Memory B cell (primary cell): Measurements from ENCODE around the gene TMEM63B.

Source experiments
- ATAC-seq: fragments of 150-1000 bp; cut with Tn5 transposase; 2 replicates; pipeline ENCODE4 v1.10.0; 2021; ENCODE audit warnings: low read depth, mild to moderate bottlenecking, moderate library complexity
- DNase-seq, 2 donors: peaks; one replicate each; pipeline ENCODE4 v3.0.0; 2022; ENCODE audit warnings: low spot score in 2 of 2
- H3K27ac Mint-ChIP-seq: one replicate; pipeline ENCODE4 v1.8.0; 2022; ENCODE audit warnings: mild to moderate bottlenecking, moderate library complexity, mixed read lengths
- H3K27me3 Mint-ChIP-seq: one replicate; pipeline ENCODE4 v1.8.0; 2022; ENCODE audit warnings: mixed read lengths
- H3K36me3 Mint-ChIP-seq: one replicate; pipeline ENCODE4 v1.8.0; 2022; ENCODE audit warnings: mild to moderate bottlenecking, mixed read lengths
- H3K4me1 Mint-ChIP-seq: one replicate; pipeline ENCODE4 v1.8.0; 2022; ENCODE audit warnings: mixed read lengths
- H3K4me3 Mint-ChIP-seq: one replicate; pipeline ENCODE4 v1.8.0; 2022; ENCODE audit warnings: mild to moderate bottlenecking, moderate library complexity, mixed read lengths
- H3K9me3 Mint-ChIP-seq: one replicate; pipeline ENCODE4 v1.8.0; 2022; ENCODE audit warnings: mixed read lengths

TMEM63B gene

DNA sequence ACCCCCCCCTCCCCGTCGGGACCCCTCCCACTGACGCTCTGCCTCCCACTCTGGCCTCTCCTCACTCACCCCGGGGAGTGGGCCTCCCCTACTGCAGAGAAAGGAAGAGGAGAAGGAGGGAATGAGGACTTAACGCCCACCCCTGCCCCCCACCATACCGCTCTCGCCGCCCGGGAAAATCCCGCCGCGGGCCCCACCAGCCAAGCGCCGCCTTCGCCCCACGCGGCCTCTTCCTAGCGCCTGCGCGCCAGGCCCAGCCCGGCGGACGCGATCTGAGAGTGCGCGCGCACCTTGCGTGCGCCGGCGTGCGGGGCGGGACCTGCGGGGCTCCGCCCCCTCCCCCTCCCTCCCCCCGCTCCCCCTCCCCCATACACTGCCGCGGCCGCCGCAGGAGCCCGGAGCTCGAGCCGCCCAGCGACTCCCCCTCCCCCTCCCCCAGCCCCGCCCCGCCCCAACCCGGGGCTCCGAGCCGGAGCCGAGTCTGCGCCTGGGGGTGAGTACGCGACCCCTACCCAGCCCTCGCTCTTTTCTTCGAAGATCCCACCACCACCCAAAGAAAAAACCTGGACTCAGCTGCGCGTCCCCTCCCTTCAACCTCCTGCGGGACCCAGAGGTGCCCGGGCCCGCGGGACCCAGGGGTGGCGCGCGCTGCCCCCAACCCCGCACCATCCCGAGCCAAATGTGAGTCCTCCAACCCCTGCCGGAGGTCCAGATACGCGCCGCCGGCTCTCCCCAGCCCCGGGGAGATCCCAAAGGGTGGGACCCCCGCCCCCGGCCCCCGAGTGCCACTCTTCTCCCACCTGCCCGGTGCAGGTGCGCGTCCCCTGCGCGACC, at the start of gene TMEM63B, which contains the start of gene MRPL14:
TSS of gene TMEM63B (plus strand) at position 369 of the 834 bp plus-strand sequence. CDS start 7,031 bp downstream, outside the sequence.
TSS of gene MRPL14 (minus strand) at position 267 of the 834 bp plus-strand sequence. CDS start 10,841 bp downstream, outside the sequence.
- Mint-ChIP-seq H3K27me3 (no peaks in the 10 kb centered on the region), H3K36me3 (peaks cover 3% of the 10 kb centered on the region), H3K27ac (peak within 1 kb of the TSS; percentile 98), H3K4me1 (peaks cover 44% of the 10 kb centered on the region), H3K4me3 (peak within 1 kb of the TSS; percentile 96), H3K9me3 (no peaks in the 10 kb centered on the region)
- DNase-seq (peak; percentile 87 to 94), ATAC-seq (peak; percentile 90)

GRCh38 chr6:44078219-44078826, 49.0 kb upstream of the TMEM63B start:
- Mint-ChIP-seq H3K27me3 (peaks cover 7% of the 10 kb centered on the region), H3K4me3 (no peak overlapping the region), H3K9me3 (no peaks in the 10 kb centered on the region), H3K27ac (no peak overlapping the region), H3K4me1 (peaks cover 12% of the 10 kb centered on the region), H3K36me3 (no peaks in the 10 kb centered on the region)
- ATAC-seq (no peak), DNase-seq (no peak)

- Mint-ChIP-seq H3K27ac (no peak overlapping the region), H3K27me3 (peaks cover 7% of the 10 kb centered on the region), H3K4me1 (peaks cover 10% of the 10 kb centered on the region), H3K9me3 (no peaks in the 10 kb centered on the region), H3K4me3 (no peak overlapping the region), H3K36me3 (no peaks in the 10 kb centered on the region)
- DNase-seq, result peak; percentile 78 to 81
- peak; percentile 61 for ATAC-seq
These were observed 48.3 kb upstream of the TMEM63B start for GRCh38 chr6:44078827-44079671.

DNA sequence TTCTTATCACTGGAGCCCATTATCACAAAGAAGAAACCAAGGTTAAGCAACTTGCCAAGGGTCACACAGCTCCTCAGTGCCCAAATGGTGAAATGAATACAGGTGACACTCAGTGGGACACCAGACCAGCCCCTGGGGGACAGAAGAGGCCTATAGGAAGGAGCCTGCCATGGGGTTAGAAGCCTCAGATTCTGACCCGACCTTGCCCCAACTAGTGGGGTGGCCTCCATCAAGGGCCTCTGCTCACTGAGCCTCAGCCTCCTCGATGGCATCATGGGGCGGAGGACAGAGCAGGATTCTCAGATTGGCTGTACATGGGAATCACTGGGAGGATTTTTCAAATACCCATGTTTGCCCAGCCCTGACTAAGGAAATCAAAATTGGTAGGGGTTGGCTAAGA, 47.7 kb upstream of the TMEM63B start:
- Mint-ChIP-seq H3K4me3 (no peak overlapping the region), H3K9me3 (no peaks in the 10 kb centered on the region), H3K36me3 (no peaks in the 10 kb centered on the region), H3K4me1 (peaks cover 4% of the 10 kb centered on the region), H3K27me3 (peaks cover 4% of the 10 kb centered on the region), H3K27ac (no peak overlapping the region)
- DNase-seq (no peak), ATAC-seq (no peak)

GRCh38 chr6:44080561-44081521, 46.5 kb upstream of the TMEM63B start:
- DNase-seq, result no peak
- Mint-ChIP-seq H3K4me3 (no peak overlapping the region), H3K36me3 (no peaks in the 10 kb centered on the region), H3K27me3 (peaks cover 4% of the 10 kb centered on the region), H3K4me1 (peaks cover 3% of the 10 kb centered on the region), H3K27ac (no peak overlapping the region), H3K9me3 (no peaks in the 10 kb centered on the region)
- ATAC-seq, result no peak

GRCh38 chr6:44081753-44082152, 45.6 kb upstream of the TMEM63B start:
- no peak overlapping the region for H3K27ac Mint-ChIP-seq
- ATAC-seq, result no peak
- H3K36me3 Mint-ChIP-seq, result no peaks in the 10 kb centered on the region
- H3K4me3 Mint-ChIP-seq, result no peak overlapping the region
- H3K4me1 Mint-ChIP-seq, result peaks cover 3% of the 10 kb centered on the region
- H3K27me3 Mint-ChIP-seq, result peaks cover 4% of the 10 kb centered on the region
- DNase-seq, result no peak
- no peaks in the 10 kb centered on the region for H3K9me3 Mint-ChIP-seq

DNA sequence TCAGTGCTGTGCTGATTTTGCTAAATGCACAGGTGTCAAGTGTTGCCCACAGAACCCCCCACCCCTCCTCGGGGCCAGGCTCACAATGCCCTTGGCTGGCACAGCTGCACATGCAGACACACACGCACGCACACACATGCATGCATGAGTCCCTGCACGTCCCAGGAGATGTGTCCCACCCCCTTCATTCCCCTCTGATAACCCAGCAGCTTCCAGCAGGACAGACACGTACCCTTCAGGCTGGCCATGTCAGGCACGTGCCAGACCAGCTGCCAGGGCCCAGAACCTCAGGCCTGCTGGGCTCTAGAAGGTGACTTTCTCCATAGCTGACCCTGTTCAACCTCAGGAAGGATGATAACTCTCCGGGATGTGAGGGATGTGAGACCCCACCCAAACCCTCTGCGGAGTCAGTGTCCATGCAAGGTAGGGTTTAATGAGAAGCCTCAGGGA, 44.5 kb upstream of the TMEM63B start:
- no peak overlapping the region for H3K27ac Mint-ChIP-seq
- peaks cover 4% of the 10 kb centered on the region for H3K27me3 Mint-ChIP-seq
- DNase-seq (no peak), ATAC-seq (no peak)
- no peaks in the 10 kb centered on the region for H3K9me3 Mint-ChIP-seq
- H3K36me3 Mint-ChIP-seq, result no peaks in the 10 kb centered on the region
- H3K4me1 Mint-ChIP-seq, result peaks cover 3% of the 10 kb centered on the region
- no peak overlapping the region for H3K4me3 Mint-ChIP-seq

DNA sequence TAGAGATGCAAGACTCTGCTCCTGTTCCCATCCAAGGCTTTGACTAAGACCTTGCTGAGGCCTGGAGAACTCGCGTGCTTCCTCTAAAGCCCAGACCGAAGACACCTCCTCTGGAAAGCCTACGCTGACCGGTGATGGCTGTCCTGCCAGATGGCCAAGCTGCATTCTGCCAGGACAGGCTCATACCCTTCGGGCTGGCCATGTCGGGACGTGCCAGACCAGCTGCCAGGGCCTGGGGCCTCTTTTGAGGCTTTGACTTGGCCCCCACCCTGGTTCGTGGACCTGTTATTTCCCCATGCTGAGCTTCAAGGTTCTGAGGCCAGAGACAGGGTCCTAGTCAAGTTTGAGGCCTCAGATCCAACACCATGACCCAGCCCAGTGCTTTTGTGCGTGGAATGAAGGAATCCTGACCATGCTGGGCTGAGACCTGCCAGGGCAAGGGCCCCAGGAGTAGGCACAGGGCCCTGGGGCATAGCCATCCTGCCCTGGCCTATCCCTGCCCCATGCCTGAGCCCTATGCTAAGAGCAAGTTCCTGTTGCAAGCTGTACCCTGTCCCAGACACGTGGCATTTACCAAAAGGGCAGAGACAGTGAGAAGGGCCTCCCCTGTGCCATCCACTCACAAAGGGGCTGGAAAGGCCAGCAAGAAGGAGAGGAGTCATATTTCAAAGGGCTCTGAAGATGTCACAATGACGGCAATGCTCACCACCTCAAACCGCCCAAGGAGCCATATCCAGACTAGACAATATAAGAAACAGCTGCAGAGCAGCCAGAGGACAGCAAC, 42.9 kb upstream of the TMEM63B start:
- Mint-ChIP-seq H3K4me3 (no peak overlapping the region), H3K27me3 (no peaks in the 10 kb centered on the region), H3K27ac (no peak overlapping the region), H3K4me1 (no peaks in the 10 kb centered on the region), H3K9me3 (no peaks in the 10 kb centered on the region), H3K36me3 (no peaks in the 10 kb centered on the region)
- ATAC-seq (no peak), DNase-seq (no peak)

DNA sequence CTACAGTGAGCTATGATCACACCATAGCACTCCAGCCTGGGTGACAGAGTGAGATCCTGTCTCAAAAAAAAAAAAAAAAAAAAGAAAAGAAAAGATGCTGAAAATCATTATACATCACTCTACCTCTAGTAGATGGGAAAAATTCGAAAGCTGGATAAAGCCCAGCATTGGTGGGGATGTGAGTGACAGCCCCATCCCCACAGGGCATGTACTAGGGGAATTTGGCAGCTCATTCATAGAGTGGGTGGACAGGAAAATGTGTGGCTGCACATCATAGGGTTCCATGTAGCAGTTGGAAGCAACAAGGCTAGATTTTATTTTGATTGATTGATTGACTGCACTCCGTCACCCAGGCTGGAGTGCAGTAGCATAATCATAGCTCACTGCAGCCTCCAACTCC, 42.1 kb upstream of the TMEM63B start:
- Mint-ChIP-seq H3K27me3 (no peaks in the 10 kb centered on the region), H3K9me3 (no peaks in the 10 kb centered on the region), H3K4me1 (no peaks in the 10 kb centered on the region), H3K27ac (no peak overlapping the region), H3K36me3 (no peaks in the 10 kb centered on the region), H3K4me3 (no peak overlapping the region)
- DNase-seq, result no peak
- no peak for ATAC-seq

DNA sequence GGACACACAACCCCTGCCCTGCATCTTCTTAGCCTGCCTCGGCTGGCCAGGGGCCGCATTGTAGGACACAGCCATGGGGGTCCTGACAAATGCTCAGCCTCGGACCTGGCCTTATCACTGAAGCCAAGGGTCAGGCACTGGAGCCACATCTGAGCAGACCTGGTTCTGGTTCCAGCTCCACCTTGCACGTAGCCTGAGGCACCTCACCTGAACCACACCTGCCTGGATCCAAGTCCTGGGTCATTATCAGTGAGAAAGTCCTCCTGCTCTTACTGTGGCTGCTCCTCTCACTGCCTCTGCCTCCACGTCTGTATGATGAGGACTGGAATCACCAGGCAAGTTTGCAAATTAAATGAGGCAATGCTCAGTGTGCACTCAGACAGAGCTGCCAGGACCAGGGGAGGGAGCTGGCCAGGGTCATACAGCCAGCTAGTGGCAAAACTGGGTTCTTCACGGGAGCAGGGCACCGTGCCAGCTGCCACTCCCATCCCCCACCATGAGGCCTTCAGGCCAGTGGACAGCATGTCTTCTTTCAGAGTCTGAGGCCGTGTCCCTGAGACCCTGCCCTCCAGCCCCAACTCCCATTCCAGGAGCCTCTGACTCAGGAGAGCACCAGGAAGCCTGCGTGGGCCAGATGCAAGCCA, 40.3 kb upstream of the TMEM63B start:
- Mint-ChIP-seq H3K27ac (no peak overlapping the region), H3K4me1 (no peaks in the 10 kb centered on the region), H3K9me3 (no peaks in the 10 kb centered on the region), H3K4me3 (no peak overlapping the region), H3K36me3 (no peaks in the 10 kb centered on the region), H3K27me3 (no peaks in the 10 kb centered on the region)
- DNase-seq, result no peak
- ATAC-seq, result no peak

DNA sequence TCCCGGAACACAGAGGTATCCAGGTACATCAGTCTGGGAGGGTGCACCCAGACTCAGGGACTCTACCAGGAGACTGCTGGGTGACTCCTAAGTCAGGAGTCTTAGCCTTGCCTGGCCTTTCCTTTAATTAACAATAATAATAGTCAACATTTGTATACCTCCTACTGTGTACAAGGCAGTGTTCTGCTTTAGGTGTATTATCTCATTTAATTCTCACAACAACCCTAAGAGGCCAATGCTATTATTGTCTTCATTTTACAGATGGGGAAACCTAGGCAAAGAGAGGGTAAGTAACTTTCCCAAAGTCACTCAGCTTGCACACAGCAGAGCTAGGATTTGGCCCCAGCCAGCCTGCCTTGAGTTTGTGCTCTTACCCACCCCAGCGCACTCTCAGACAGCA, 39.7 kb upstream of the TMEM63B start:
- DNase-seq (no peak), ATAC-seq (no peak)
- Mint-ChIP-seq H3K9me3 (no peaks in the 10 kb centered on the region), H3K27ac (no peak overlapping the region), H3K4me3 (no peak overlapping the region), H3K27me3 (no peaks in the 10 kb centered on the region), H3K4me1 (no peaks in the 10 kb centered on the region), H3K36me3 (no peaks in the 10 kb centered on the region)

DNA sequence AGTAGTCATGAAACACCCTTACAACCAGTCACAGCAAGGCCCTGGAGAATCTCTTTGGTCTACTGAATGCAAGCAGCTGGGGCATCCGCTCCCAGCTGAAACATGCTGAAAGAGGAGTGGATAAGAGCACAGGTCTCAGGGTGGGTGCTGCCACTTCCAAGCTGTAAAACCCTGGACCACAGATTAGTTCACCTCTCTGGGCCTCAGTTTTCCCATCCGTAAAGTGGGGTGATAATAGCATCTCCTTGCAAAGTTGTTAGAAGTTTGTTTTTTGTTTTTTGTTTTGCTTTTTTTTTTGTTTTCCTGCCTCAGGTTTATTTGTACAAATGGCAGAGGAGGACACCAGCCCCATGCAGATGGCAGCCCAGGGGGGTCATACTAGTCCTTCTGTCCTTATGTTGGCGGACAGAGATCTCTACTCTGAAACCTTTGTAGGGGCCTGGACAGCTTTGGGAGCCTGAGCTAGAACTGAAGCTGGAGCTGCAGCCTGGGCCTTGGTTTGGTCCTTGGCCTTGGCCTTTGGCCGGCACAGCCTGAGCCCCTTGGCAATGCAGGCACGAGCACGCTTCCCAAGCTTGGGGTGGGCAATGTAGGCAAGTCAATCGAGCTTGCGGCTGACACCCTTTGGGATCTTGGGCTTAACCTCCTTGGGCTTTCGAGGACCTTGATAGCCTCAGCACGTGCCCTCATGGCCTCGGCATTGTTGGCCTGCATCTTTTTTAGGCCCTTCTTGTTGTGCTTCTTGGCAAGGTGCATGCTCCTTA, 38.3 kb upstream of the TMEM63B start:
- H3K4me1 Mint-ChIP-seq, result no peaks in the 10 kb centered on the region
- H3K27ac Mint-ChIP-seq, result no peak overlapping the region
- H3K36me3 Mint-ChIP-seq, result peaks cover 2% of the 10 kb centered on the region
- H3K4me3 Mint-ChIP-seq, result no peak overlapping the region
- ATAC-seq (no peak), DNase-seq (no peak)
- no peaks in the 10 kb centered on the region for H3K9me3 Mint-ChIP-seq
- no peaks in the 10 kb centered on the region for H3K27me3 Mint-ChIP-seq
